Activated T-helper 1 cell treated with anti-CD3 and anti-CD28 coated beads, Interleukin-12 subunit alpha, Interleukin-12 subunit beta, Interleukin-2, Interleukin-4 antibody, amounts not matched to agents 30 ng/mL and 10 ng/mL and 1 ng/mL, durations not matched to agents 14 hours and 24 hours and 36 hours (primary cell): ENCODE data around the gene CASR. TPM values are rescaled to one million over a fixed set of nuclear protein-coding genes. Genes with fewer than 3 reads are reported as not detected.

Experiments used
- DNase-seq: peaks from one replicate; pipeline ENCODE4 v3.0.0; 2021; ENCODE audit warnings: low spot score
- H3K27ac Mint-ChIP-seq: one replicate; pipeline ENCODE4 v1.8.0; 2021; ENCODE audit warnings: mild to moderate bottlenecking, mixed read lengths
- H3K27me3 Mint-ChIP-seq: one replicate; pipeline ENCODE4 v1.8.0; 2022; ENCODE audit warnings: mild to moderate bottlenecking, moderate library complexity, mixed read lengths; ENCODE audit not compliant: insufficient read depth
- H3K36me3 Mint-ChIP-seq: one replicate; pipeline ENCODE4 v1.8.0; 2021; ENCODE audit warnings: low read depth, mixed read lengths
- H3K4me1 Mint-ChIP-seq: one replicate; pipeline ENCODE4 v1.8.0; 2021; ENCODE audit warnings: low read depth, mixed read lengths
- H3K4me3 Mint-ChIP-seq: one replicate; pipeline ENCODE4 v1.8.0; 2021; ENCODE audit warnings: mild to moderate bottlenecking, moderate library complexity, mixed read lengths
- H3K9me3 Mint-ChIP-seq: one replicate; pipeline ENCODE4 v1.8.0; 2021; ENCODE audit warnings: mixed read lengths
- intact Hi-C: fragments of 100-400 bp; cut with micrococcal nuclease; formaldehyde crosslinking; loops from one replicate; pipeline ENCODE4 v1.15.1; 2024
- total RNA-seq: library from RNA; stranded (reverse); gene quantifications from 2 replicates; pipeline ENCODE4 v1.2.3, GENCODE V29; 2022

The CASR gene
- total RNA-seq, 1 donor from 2014 or later: not detected

DNA sequence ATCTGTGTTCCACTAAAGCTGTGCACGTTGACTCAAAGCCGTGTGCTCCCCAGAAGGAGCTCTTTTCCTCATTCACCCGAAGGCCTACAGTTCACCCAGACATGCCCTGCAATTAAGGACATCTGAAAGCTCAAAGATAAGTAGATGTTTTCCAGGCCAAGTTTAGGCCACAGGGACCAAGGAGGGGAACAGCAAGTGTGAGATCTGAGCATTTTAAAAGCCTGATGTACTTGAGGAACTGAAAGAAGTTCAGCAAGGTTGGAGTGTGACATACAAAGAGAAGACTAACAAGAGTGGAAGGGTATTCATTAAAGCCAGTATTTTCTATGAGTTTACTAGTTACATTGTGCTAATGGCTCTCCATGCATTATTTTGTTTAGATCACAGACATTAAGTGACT is 68.0 kb downstream of the CASR start:
- Mint-ChIP-seq H3K4me3 (no peak overlapping the region), H3K9me3 (no peaks in the 10 kb centered on the region), H3K4me1 (peaks cover 13% of the 10 kb centered on the region), H3K36me3 (no peaks in the 10 kb centered on the region), H3K27me3 (peaks cover 3% of the 10 kb centered on the region), H3K27ac (no peak overlapping the region)
- no peak for DNase-seq
- intact Hi-C loops: loop anchor here (10.0 kb wide), 1 partner anchor 267 kb away; no protein-coding TSS in a partner anchor

DNA sequence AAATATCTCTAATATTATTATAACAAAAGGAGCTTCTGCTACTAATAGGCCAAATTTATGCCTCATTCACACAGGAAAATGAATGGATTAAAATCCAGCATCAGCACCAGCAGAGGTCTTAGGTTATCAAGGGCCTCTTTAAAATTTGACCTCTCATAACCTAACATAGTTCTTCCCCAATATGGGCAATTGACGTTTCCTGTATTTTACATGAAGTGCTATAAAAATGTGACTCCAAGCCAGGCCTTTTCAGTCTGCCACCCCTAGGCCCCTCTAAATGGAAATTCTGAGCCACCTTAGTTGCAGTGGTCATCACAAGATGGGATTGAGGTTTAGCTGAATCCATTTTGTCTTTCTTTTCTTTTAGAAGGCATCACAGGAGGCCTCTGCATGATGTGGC is 70.1 kb downstream of the CASR start:
- DNase-seq: no peak
- H3K9me3 Mint-ChIP-seq: no peaks in the 10 kb centered on the region
- no peak overlapping the region for H3K4me3 Mint-ChIP-seq
- no peak overlapping the region for H3K27ac Mint-ChIP-seq
- H3K27me3 Mint-ChIP-seq: peaks cover under 1% of the 10 kb centered on the region
- H3K4me1 Mint-ChIP-seq: peaks cover 17% of the 10 kb centered on the region
- H3K36me3 Mint-ChIP-seq: no peaks in the 10 kb centered on the region
- intact Hi-C loops: loop anchor here (10.0 kb wide), 1 partner anchor 269 kb away; no protein-coding TSS in a partner anchor

DNA sequence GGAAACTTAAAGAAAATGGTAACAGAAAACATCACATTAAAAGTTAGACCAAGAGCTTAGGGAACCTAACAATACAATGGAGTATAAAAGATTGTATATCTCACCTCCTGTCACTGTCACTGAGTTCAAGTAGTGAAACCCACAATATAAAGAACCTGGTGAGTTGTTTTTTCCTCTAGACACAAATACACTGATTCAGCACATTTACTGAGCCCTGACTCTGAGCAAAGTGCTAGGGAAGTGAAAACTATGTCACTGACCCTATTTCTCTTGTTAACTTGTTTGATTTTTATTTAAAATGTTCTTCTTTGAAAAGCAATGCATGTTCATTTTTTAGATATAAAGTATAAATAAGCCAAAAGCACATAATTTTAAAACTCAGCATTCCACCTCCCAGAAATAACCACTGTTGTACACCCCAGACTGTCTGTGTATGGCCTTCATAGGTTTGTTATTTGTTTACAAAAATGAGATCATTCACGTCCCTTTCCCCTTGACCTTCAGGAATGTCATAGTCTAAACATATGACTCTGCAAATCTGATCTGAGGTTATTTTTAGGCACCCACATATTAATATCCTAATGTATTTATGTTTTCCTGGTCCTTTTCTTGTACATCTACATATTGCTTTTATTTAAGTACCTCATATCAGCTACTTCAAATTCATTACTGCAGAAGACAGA is 72.4 kb downstream of the CASR start:
- Mint-ChIP-seq H3K4me3 (no peak overlapping the region), H3K36me3 (no peaks in the 10 kb centered on the region), H3K9me3 (no peaks in the 10 kb centered on the region), H3K27me3 (peaks cover 3% of the 10 kb centered on the region), H3K27ac (peak overlapping the region; percentile 29), H3K4me1 (peaks cover 22% of the 10 kb centered on the region)
- DNase-seq: no peak
- intact Hi-C loops: loop anchor here (1.0 to 10.0 kb wide), 8 partner anchors 10 to 604 kb away; no protein-coding TSS in a partner anchor

DNA sequence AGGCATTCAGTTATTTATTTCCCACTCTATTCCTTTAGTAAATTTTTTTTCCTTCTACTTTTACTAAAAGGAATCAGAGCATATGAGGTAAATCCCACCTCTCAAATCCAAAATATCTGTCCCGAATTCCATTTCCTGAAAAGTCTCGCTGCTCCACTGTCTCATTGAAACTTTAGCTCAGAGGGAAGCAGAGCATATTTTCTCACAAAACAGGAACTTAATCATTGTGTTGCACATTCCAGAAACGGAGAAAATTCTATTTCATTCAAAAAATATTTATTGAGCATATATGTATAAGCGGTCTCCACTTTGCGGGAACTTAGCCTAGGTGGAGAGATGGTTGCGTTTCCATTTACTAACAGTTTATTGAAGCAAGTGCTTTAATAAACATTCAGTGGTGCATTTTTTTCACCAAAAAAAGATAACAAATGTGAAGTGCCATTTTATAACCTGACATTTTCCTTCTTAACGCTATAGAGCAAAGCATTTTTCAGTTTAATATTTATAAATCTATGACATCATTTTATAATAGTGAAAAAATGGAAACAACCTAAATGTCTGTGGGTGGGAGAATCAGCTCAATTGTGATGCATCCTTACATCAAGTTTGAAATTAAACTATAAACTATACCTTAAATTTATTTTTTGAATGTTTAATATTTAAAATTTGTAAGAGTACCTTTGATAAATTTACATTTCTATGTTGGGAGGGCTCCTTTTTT is 74.3 kb downstream of the CASR start:
- DNase-seq: no peak
- intact Hi-C loops: loop anchor here (1.0 to 10.0 kb wide), 8 partner anchors 99 to 711 kb away; partner anchors contain the start of genes EAF2 and IQCB1
- Mint-ChIP-seq H3K27me3 (peaks cover 7% of the 10 kb centered on the region), H3K9me3 (no peaks in the 10 kb centered on the region), H3K4me1 (peaks cover 22% of the 10 kb centered on the region), H3K4me3 (no peak overlapping the region), H3K27ac (no peak overlapping the region), H3K36me3 (no peaks in the 10 kb centered on the region)

DNA sequence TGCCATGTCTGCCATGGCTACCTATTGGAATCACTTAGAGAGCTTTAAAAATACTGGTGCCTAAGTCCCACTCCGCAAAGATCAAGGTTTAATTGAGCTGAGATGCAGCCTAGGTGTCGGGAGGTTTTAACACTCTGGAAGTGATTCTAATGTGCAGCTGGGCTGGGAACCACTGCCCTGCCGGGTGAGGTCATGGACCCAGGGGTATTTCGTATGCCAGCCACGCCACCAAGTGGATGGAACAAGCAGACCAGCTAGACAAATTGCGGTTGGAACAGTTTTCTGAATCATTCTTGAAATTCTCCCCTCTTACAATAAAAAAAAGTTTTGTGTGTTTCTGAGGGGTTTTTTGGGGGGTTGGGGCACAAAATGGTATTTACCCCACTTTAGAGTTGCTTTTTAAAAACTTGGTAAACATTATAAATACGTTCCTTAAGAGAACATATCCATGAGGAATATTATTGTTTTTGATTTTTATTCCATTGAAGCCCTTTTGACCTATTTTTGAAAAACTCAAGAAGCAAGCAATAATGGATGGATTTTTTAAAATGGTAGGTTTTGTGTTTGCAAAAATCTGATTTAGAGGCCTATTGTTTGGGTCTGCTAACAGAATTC is 75.4 kb downstream of the CASR start:
- peak overlapping the region; percentile 35 for H3K27ac Mint-ChIP-seq
- peaks cover 17% of the 10 kb centered on the region for H3K27me3 Mint-ChIP-seq
- H3K4me1 Mint-ChIP-seq: peaks cover 22% of the 10 kb centered on the region
- intact Hi-C loops: loop anchor here (1.0 to 10.0 kb wide), 10 partner anchors 40 to 712 kb away; partner anchors contain the start of genes EAF2 and IQCB1
- no peak overlapping the region for H3K4me3 Mint-ChIP-seq
- DNase-seq: peak; percentile 47
- H3K9me3 Mint-ChIP-seq: no peaks in the 10 kb centered on the region
- no peaks in the 10 kb centered on the region for H3K36me3 Mint-ChIP-seq

DNA sequence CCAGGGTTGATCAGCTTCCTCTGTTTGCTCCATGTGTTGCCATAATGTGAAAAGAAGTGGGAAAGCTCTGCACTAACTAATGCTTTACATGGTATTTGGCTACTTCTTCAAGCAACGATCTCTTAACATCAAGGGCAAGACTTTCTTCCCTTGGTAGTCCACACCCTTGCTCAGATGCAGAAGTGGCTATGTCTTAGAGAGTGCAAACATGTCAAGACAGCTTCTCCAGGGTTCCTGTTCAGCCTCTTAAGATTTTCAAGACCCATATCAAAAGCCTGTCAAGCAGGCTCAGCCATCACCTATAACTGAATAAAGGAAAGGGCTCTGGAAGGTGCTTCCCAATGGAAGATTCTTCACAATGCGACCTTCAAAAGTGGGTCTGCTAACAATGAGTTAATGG is 76.7 kb downstream of the CASR start:
- intact Hi-C loops: no loop called here
- Mint-ChIP-seq H3K27ac (no peak overlapping the region), H3K4me3 (no peak overlapping the region), H3K4me1 (peaks cover 22% of the 10 kb centered on the region), H3K9me3 (no peaks in the 10 kb centered on the region), H3K36me3 (no peaks in the 10 kb centered on the region), H3K27me3 (peaks cover 23% of the 10 kb centered on the region)
- no peak for DNase-seq

DNA sequence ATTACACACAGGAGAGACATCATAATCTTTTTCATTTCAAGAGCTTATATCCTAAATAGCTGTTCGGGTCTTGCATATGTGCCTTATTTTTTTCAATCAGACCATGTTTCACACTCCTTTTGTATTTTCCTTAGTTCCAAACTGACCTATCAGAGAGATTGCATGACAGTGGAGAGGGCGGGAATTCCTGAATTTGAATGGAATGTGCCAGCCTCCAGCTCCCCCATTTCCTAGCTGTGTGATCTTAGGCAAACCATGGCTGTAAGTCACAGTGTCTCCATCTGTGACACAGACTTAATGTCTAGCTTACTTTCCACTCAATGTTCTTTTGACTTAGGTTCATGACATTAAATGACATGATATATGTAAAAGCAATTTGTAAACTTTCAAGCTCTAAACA is 79.6 kb downstream of the CASR start:
- Mint-ChIP-seq H3K4me1 (peaks cover 10% of the 10 kb centered on the region), H3K27me3 (peaks cover 30% of the 10 kb centered on the region), H3K27ac (no peak overlapping the region), H3K4me3 (no peak overlapping the region), H3K9me3 (no peaks in the 10 kb centered on the region), H3K36me3 (no peaks in the 10 kb centered on the region)
- no peak for DNase-seq
- intact Hi-C loops: no loop called here

DNA sequence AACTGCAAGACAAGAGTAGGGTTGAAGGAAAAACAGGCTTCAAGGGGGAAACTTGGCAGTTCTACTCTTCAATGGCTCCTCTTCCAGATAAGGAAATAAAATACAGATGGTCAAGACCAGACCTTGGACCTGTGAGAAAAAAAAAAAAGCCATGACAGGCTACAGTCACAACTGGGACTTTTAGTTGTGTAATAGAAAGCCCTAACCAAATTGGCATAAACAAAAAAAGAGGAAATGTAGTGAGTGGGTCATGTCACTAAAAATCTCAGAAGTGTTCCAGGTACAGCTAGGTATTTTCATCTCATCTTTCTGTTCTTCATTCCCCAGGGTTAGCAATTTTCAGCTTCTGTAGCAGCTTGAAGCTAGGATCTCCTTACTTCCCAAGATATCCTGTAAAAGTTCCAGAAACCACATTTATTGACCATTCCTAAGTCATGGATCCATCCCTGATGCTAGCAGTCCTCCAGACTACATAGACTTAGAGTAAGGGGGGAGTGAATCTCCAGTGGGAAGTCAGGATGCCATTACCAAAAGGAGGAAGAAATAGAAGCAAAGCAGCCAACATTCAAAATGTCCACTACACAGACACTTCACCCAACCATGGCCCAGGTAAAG is 80.6 kb downstream of the CASR start:
- Mint-ChIP-seq H3K4me1 (peaks cover under 1% of the 10 kb centered on the region), H3K4me3 (no peak overlapping the region), H3K9me3 (no peaks in the 10 kb centered on the region), H3K27ac (no peak overlapping the region), H3K36me3 (no peaks in the 10 kb centered on the region), H3K27me3 (peaks cover 27% of the 10 kb centered on the region)
- DNase-seq: no peak
- intact Hi-C loops: no loop called here

DNA sequence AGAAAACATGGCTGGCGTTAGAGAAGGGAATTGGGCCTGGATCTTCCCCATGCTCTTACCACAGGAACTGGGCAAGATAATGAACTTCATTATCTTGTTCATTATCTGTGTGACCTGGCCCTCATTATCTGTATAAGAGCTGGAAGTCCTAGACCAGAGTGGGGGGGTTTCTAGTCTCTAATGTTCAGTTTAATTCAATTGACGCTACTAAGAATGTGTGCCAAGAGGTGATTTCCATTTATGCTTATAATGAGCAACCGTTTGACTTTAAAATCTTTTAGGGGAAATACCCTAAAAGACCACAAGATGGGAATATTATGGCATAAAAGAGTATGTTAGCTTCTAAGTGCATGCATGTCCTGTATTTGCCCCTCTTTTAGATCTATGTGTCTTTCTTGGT is 82.5 kb downstream of the CASR start:
- H3K36me3 Mint-ChIP-seq: no peaks in the 10 kb centered on the region
- H3K4me1 Mint-ChIP-seq: peaks cover under 1% of the 10 kb centered on the region
- H3K4me3 Mint-ChIP-seq: no peak overlapping the region
- no peak for DNase-seq
- no peaks in the 10 kb centered on the region for H3K9me3 Mint-ChIP-seq
- H3K27ac Mint-ChIP-seq: no peak overlapping the region
- intact Hi-C loops: no loop called here
- H3K27me3 Mint-ChIP-seq: peaks cover 27% of the 10 kb centered on the region

DNA sequence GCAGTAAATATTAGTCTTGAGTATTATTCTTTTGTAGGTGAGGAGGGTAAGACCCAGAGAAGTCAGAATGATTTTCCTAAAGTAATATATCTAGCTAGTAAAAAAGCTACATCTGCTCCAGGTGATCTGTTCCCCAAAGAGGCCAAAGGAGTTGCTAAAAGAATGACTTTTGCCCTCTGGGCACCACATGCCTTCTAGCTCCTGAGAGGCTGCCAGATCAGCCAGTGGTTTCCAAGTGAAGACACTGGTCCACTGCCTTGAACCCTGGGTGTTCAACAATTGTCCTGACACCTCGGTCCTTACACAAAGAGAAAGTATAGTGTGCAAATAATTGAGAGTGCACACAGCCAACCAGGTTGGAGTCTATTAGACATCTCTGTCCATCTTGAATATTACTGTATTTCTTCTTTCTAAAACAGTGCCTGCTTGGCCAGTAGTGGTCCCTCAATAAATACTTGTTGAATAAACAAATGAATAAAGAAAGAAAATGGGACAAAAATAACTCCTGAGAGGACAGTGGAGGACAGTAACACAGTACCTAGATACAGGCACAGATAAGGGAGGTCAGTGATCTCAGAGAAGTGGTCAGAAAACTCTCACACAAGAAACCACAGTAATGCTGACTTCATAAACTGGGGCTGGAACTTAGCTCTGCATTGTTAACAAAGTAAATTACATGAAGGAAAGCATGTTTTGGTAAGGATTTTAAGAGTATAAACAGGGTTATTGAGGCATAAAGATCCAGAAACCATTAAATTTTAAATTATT is 85.0 kb downstream of the CASR start:
- Mint-ChIP-seq H3K36me3 (peaks cover 5% of the 10 kb centered on the region), H3K27ac (no peak overlapping the region), H3K4me3 (no peak overlapping the region), H3K27me3 (peaks cover 17% of the 10 kb centered on the region), H3K9me3 (peaks cover 4% of the 10 kb centered on the region), H3K4me1 (peaks cover 25% of the 10 kb centered on the region)
- intact Hi-C loops: no loop called here
- DNase-seq: no peak

DNA sequence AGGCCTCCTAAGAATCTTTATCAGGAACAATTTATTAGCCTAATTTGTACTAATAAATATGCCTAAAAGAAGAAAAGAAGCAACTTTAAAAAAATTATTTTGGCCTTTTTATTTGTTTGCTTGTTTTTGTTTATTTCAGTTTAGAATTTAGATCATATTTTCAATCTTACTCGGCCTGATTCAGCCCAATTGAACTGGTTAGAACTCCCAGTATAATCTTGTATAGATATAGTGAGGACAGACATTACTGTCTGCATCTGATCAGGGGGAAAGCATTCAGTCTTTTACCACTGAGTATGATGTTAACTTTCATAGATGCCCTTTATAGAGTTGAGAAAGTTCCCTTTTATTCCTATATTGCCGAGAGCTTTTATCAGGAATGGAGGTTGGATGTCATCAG is 85.6 kb downstream of the CASR start:
- Mint-ChIP-seq H3K27me3 (peaks cover 11% of the 10 kb centered on the region), H3K9me3 (peaks cover 4% of the 10 kb centered on the region), H3K4me3 (no peak overlapping the region), H3K27ac (no peak overlapping the region), H3K4me1 (peaks cover 30% of the 10 kb centered on the region), H3K36me3 (peaks cover 7% of the 10 kb centered on the region)
- DNase-seq: no peak
- intact Hi-C loops: no loop called here

DNA sequence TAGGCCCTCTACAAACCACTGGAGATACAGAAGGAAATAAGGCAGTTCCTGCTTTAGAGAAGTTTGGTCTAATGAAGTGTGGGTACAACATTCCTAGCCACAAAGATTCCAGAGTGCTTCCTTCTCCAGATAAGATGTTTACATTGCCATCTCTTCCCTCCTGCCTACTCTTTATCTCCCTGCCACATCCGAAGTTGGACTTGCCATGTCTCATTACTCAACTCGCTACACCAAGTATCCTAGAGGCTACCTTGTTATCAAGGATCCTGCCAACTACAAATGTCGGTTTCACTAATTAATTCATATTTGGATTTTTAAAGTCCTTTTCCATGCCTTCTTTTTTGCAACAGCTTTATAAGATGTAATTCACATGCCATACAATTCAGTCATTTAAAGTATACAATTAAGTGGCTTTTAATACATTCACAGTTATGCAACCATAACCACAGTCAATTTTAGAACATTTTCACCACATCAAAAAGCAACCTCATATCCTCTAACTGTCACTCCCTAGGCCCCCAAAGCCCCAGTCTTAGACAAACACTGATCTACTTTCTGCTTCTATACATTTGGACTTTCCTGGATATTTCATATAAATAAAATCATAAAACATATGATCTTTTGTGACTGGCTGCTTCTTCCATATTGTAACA is 87.9 kb downstream of the CASR start:
- Mint-ChIP-seq H3K9me3 (peaks cover 4% of the 10 kb centered on the region), H3K4me3 (peak overlapping the region; percentile 19), H3K4me1 (peaks cover 30% of the 10 kb centered on the region), H3K27ac (no peak overlapping the region), H3K27me3 (no peaks in the 10 kb centered on the region), H3K36me3 (peaks cover 7% of the 10 kb centered on the region)
- intact Hi-C loops: no loop called here
- no peak for DNase-seq
